Head of caudate nucleus (tissue), 42 donors: ENCODE data around the gene MEX3A.
"Not testable (repeated sequence)": the region's sequence is repeated elsewhere in the genome, so short reads cannot be mapped to it uniquely, and the experiment has no call there.

Experiments used
- DNase-seq, 42 donors: peaks; one replicate each; pipeline versions ENCODE4 v3.0.0 to v3.0.0-alpha.2; 2020 to 2021; ENCODE audit warnings: mixed read lengths in 7 of 42
- intact Hi-C: fragments of 100-400 bp; cut with DNase I; formaldehyde crosslinking; loops from one replicate; pipeline ENCODE4 v1.15.0; 2022

Gene MEX3A, protein sequence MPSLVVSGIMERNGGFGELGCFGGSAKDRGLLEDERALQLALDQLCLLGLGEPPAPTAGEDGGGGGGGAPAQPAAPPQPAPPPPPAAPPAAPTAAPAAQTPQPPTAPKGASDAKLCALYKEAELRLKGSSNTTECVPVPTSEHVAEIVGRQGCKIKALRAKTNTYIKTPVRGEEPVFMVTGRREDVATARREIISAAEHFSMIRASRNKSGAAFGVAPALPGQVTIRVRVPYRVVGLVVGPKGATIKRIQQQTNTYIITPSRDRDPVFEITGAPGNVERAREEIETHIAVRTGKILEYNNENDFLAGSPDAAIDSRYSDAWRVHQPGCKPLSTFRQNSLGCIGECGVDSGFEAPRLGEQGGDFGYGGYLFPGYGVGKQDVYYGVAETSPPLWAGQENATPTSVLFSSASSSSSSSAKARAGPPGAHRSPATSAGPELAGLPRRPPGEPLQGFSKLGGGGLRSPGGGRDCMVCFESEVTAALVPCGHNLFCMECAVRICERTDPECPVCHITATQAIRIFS

GRCh38 chr1:156082309-156083091 lies at the start of gene MEX3A:
MEX3A (minus strand) TSS chr1:156082465; CDS start chr1:156081998, 467 bp downstream.
- intact Hi-C loops = no loop called here
- peak; percentile 72 to 94 (median 84) for DNase-seq

DNA sequence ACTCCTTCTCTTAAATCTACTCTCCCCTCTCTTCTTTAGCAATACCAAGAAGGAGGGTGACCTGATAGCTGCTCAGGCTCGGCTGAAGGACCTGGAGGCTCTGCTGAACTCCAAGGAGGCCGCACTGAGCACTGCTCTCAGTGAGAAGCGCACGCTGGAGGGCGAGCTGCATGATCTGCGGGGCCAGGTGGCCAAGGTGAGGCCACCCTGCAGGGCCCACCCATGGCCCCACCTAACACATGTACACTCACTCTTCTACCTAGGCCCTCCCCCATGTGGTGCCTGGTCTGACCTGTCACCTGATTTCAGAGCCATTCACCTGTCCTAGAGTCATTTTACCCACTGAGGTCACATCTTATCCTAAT lies 48.3 kb upstream of the MEX3A start:
- intact Hi-C loops = loop anchor here (2.0 kb wide), 1 partner anchor 32 kb away; no protein-coding TSS in a partner anchor
- no peak for DNase-seq

GRCh38 chr1:156129687-156130577 lies 47.7 kb upstream of the MEX3A start:
- DNase-seq = peak in 41 of 42 donors; percentile 68 to 93 (median 82)
- intact Hi-C loops = loop anchor here (2.0 kb wide), 2 partner anchors 31 to 39 kb away; no protein-coding TSS in a partner anchor

GRCh38 chr1:156128654-156129597 lies 46.7 kb upstream of the MEX3A start:
- intact Hi-C loops = loop anchor here (2.0 kb wide), 1 partner anchor 38 kb away; no protein-coding TSS in a partner anchor
- no peak for DNase-seq

DNA sequence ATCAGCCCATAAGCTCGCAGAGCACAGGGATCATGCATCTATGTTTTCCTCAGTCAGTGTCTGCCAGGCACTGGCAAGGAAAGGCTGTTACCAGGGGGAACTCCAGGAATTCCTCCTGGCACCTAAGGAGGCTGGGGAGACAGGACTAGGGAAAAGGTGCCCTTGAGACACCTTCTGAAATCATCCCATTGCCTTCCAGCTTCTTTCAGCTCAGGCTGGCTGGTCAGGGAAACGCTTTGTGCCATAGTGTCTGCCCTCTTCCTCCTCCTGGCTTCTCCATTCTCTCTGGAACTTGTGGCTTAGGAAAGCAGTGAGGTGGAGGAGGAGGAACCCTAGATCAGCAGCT lies 46.0 kb upstream of the MEX3A start:
- no peak for DNase-seq
- intact Hi-C loops = loop anchor here (2.0 kb wide), 1 partner anchor 37 kb away; no protein-coding TSS in a partner anchor

DNA sequence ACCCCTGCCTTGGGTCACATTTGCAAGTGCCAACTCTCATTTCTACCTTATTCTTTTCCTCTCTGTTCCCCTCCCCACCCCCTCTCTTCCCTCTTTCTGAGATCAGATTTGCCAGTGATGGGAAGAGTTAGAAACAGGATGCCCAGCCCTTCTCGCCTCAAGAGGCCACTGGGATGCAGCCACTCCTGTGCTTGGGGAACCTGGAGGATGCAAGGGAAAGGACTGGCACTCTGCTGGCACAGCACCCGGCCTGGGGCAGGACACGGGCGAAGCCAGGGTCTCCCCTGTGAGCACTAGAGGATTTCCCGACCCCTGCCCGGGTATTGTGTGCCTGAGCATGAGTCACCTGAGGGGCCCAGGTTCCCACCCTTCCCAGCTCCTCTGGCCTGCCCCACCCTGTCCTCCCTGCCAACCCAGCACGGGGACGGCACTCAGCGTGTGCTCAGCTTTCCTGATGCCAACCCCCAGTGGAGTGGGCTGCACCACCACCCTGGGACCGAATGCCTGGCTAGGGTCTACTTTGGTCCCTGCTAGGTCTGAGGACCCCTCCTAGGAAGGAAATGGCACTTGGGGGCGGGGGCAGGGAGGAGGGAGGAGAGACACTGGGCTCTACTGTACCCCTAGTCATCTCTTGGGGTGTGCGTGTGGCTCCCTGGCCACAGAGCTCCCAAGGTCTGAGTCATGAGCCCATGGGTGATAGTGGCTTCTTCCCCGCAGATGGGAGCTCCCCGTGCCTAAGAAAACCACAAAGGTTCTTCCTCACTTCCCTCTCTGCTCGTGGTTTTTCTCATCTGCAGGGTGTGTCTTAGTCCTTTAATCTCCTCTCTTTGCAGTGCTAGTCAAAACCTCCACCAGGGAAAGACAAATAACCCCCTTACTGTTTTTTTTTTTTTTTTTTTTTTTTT lies 44.6 kb upstream of the MEX3A start:
- intact Hi-C loops = no loop called here
- DNase-seq = no peak

- intact Hi-C loops = no loop called here
- DNase-seq = peak in 14 of 42 donors; percentile 14 to 86 (median 62)
These were observed 43.9 kb upstream of the MEX3A start for GRCh38 chr1:156126043-156126629.

DNA sequence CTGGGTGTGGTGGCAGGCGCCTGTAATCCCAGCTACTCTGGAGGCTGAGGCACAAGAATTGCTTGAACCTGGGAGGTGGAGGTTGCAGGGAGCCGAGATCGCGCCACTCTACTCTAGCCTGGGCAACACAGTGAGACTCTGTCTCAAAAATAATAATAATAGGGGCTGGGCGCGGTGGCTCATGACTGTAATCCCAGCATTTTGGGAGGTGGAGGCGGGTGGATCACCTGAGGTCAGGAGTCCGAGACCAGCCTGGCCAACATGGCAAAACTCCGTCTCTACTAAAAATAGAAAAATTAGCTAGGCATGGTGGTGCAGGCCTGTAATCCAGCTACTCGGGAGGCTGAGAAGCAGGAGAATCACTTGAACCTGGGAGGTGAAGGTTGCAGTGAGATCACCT lies 43.3 kb upstream of the MEX3A start:
- DNase-seq, intact Hi-C loops: not testable (repeated sequence)

- DNase-seq = no peak
- intact Hi-C loops = no loop called here
These were observed 42.6 kb upstream of the MEX3A start for GRCh38 chr1:156124557-156125483.

DNA sequence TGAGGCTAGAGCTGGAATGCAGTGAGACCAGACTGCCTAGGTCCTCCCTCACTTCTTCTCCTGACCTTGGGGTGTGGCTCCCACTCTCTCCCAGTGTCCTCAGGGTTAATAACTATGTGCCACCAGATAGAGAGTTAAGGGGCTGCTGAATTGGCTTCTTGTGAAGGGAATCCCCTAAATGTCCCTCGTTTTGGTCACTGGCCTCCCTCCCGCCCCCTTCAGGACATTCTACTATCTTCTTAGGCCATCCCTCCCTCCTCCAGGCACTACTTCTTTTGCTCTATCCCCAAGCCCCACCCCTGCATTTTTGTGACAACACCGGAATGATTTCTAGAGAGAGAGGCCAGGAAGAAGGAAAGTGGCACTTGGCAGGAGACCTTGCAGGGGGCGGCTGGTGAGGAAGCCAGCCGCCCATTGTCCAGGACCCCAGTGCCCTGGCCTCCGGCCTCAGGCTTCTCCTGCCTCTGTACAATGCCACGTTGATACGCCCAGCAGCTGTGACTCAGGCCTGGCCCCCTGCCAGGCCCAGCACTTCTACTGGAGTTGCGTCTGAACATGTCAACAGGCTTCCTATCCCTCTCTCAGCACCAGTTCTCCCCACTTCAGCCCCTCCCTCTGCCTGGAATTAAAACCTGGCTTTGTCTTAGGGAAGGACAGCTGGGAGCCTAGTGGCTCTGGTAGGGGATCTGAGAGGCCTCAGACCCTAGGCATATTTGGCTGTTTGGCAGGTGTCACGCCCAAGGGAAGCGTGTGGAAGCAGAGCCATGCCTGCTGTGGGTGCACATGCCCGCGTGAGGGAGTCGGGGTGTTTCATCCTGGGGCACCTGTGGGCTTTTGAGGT lies 41.3 kb upstream of the MEX3A start:
- intact Hi-C loops = no loop called here
- peak; percentile 77 to 97 (median 93) for DNase-seq

- DNase-seq = peak in 37 of 42 donors; percentile 40 to 90 (median 62)
- intact Hi-C loops = no loop called here
These were observed 40.5 kb upstream of the MEX3A start for GRCh38 chr1:156122519-156123355.

DNA sequence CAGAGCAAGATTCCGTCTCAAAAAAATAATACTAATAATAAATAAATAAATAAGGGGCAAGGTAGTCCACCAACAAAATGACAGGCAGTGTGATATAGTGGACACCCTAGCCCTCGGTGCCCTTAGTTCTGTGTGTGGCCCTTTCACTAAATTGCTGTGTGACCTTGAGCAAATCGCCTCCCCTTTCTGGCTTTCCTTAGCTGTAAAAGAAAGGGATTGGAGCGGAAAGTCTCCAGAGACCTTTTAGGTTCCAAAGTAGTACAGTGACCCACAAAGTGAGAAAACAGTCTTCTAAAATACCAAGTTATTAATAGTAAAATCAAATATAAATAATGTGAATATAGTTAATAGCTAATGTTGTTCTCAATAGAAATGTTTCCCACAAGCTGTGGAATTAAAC lies 39.8 kb upstream of the MEX3A start:
- DNase-seq = no peak
- intact Hi-C loops = no loop called here

GRCh38 chr1:156121457-156121856 lies 39.2 kb upstream of the MEX3A start:
- intact Hi-C loops = no loop called here
- no peak for DNase-seq

- not testable (repeated sequence) for DNase-seq
These were observed 38.7 kb upstream of the MEX3A start for GRCh38 chr1:156121005-156121404.

More at GRCh38 chr1:156121005-156121404, 38.7 kb upstream of the MEX3A start:
- intact Hi-C loops = not testable (repeated sequence)
